OCI-LY7 (cell line): ENCODE results near the gene KLHL3.

ENCODE experiments used
- EZH2phosphoT487 ChIP-seq: fragments of 200-600 bp; sonication (generic); IDR thresholded peaks from 2 replicates; pipeline ENCODE4 v1.6.1; 2018; ENCODE audit warnings: low read depth, borderline replicate concordance, mild to moderate bottlenecking, mixed run types, antibody characterized with exemption, low read length, moderate library complexity, mixed read lengths
- TF ChIP-seq, protein P1 (sequence below): fragments of 200-600 bp; sonication (generic); conservative IDR thresholded peaks from 2 replicates; pipeline ENCODE4 v1.5.1; 2014; ENCODE audit warnings: mild to moderate bottlenecking, antibody characterized with exemption, low read length, moderate library complexity, mixed read lengths

DNA sequence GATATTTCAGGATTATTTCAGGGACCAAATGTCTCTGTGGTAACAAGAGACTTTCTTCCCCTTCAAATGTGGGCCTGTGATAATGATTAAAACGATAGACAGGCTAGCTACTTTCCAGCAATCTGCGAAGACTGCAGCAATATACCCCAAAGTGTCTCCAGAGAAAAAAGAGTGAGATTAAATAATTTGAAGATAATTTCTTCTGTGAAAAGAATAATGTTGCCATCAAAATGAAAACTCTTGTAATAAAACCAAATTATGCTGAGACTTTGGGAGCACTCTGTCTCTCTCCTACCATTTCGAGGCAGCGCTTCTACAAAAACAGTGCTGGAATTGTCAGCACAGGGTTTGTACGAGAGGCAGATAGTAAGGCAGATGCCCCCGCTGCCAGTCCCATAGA, 132.5 kb downstream of the KLHL3 start:
- TF ChIP-seq, protein P1, sequence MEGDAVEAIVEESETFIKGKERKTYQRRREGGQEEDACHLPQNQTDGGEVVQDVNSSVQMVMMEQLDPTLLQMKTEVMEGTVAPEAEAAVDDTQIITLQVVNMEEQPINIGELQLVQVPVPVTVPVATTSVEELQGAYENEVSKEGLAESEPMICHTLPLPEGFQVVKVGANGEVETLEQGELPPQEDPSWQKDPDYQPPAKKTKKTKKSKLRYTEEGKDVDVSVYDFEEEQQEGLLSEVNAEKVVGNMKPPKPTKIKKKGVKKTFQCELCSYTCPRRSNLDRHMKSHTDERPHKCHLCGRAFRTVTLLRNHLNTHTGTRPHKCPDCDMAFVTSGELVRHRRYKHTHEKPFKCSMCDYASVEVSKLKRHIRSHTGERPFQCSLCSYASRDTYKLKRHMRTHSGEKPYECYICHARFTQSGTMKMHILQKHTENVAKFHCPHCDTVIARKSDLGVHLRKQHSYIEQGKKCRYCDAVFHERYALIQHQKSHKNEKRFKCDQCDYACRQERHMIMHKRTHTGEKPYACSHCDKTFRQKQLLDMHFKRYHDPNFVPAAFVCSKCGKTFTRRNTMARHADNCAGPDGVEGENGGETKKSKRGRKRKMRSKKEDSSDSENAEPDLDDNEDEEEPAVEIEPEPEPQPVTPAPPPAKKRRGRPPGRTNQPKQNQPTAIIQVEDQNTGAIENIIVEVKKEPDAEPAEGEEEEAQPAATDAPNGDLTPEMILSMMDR = no peak
- TF ChIP-seq EZH2phosphoT487 = no peak
